HFFc6 (cell line): Measurements from ENCODE around the gene GNS. TPM values are rescaled to one million over a fixed set of nuclear protein-coding genes. Genes with fewer than 3 reads are reported as not detected.

Experiments
- DNase-seq: peaks from one replicate; pipeline ENCODE4 v3.0.0-alpha.2; 2018
- H3K27ac Mint-ChIP-seq: 2 replicates; pipeline ENCODE4 v1.8.0; 2020; ENCODE audit warnings: mild to moderate bottlenecking, mixed read lengths
- H3K27me3 Mint-ChIP-seq: 2 replicates; pipeline ENCODE4 v1.8.0; 2021; ENCODE audit warnings: mild to moderate bottlenecking, moderate library complexity, mixed read lengths; ENCODE audit not compliant: insufficient read depth
- H3K36me3 Mint-ChIP-seq: 2 replicates; pipeline ENCODE4 v1.8.0; 2021; ENCODE audit warnings: low read depth, mixed read lengths
- H3K4me1 Mint-ChIP-seq: 2 replicates; pipeline ENCODE4 v1.8.0; 2020; ENCODE audit warnings: low read depth, mixed read lengths
- H3K4me3 Mint-ChIP-seq: 2 replicates; pipeline ENCODE4 v1.8.0; 2020; ENCODE audit warnings: mild to moderate bottlenecking, moderate library complexity, mixed read lengths
- H3K9me3 Mint-ChIP-seq: 2 replicates; pipeline ENCODE4 v1.8.0; 2020; ENCODE audit warnings: mild to moderate bottlenecking, mixed read lengths
- CTCF ChIP-seq: fragments of 200-600 bp; sonication (generic); IDR thresholded peaks from 2 replicates; pipeline ENCODE4 v1.5.0; 2021; ENCODE audit warnings: antibody characterized with exemption, mild to moderate bottlenecking
- total RNA-seq, 6 experiments: library from RNA; stranded (reverse); fragmentation: NEBNext Ultra II Directional; extraction: Animal tissue kit (Norgen Biotek cat#: 25700); gene quantifications; 2 replicates in 1 of 6; 3 replicates in 5 of 6; pipeline ENCODE4 v1.2.3, GENCODE V29; 2021

Gene GNS
- total RNA-seq, 6 experiments from 2014 or later, result 86.4 to 104 (median 91.2) TPM

- Mint-ChIP-seq H3K4me3 (no peak overlapping the region), H3K27me3 (peaks cover 41% of the 10 kb centered on the region), H3K9me3 (no peaks in the 10 kb centered on the region), H3K4me1 (peaks cover 4% of the 10 kb centered on the region), H3K36me3 (no peaks in the 10 kb centered on the region), H3K27ac (no peak overlapping the region)
- TF ChIP-seq CTCF, result no peak; the same call in 1 of the 2 replicates
- no peak for DNase-seq
Measured at GRCh38 chr12:64801381-64801780, 42.2 kb upstream of the GNS start.

GRCh38 chr12:64800640-64801039 is 41.4 kb upstream of the GNS start:
- no peaks in the 10 kb centered on the region for H3K4me1 Mint-ChIP-seq
- no peak for DNase-seq
- H3K9me3 Mint-ChIP-seq, result no peaks in the 10 kb centered on the region
- no peak overlapping the region for H3K4me3 Mint-ChIP-seq
- no peak for TF ChIP-seq CTCF
- H3K27ac Mint-ChIP-seq, result no peak overlapping the region
- H3K36me3 Mint-ChIP-seq, result no peaks in the 10 kb centered on the region
- H3K27me3 Mint-ChIP-seq, result peaks cover 41% of the 10 kb centered on the region

GRCh38 chr12:64798165-64798564 is 39.0 kb upstream of the GNS start:
- Mint-ChIP-seq H3K4me1 (no peaks in the 10 kb centered on the region), H3K9me3 (no peaks in the 10 kb centered on the region), H3K27ac (no peak overlapping the region), H3K4me3 (no peak overlapping the region), H3K36me3 (no peaks in the 10 kb centered on the region), H3K27me3 (peaks cover 36% of the 10 kb centered on the region)
- DNase-seq, result no peak
- TF ChIP-seq CTCF, result no peak

GRCh38 chr12:64797156-64797555 is 38.0 kb upstream of the GNS start:
- Mint-ChIP-seq H3K9me3 (no peaks in the 10 kb centered on the region), H3K27ac (no peak overlapping the region), H3K4me3 (no peak overlapping the region), H3K27me3 (peaks cover 33% of the 10 kb centered on the region), H3K4me1 (no peaks in the 10 kb centered on the region), H3K36me3 (no peaks in the 10 kb centered on the region)
- DNase-seq, result no peak
- no peak for TF ChIP-seq CTCF

- Mint-ChIP-seq H3K4me3 (no peak overlapping the region), H3K4me1 (no peaks in the 10 kb centered on the region), H3K9me3 (no peaks in the 10 kb centered on the region), H3K27ac (no peak overlapping the region), H3K36me3 (no peaks in the 10 kb centered on the region), H3K27me3 (peaks cover 33% of the 10 kb centered on the region)
- peak; percentile 90 for DNase-seq
- TF ChIP-seq CTCF, result peak; percentile 93
Measured at GRCh38 chr12:64796205-64796845, 37.1 kb upstream of the GNS start.

- H3K4me3 Mint-ChIP-seq, result no peak overlapping the region
- no peak overlapping the region for H3K27ac Mint-ChIP-seq
- no peak for DNase-seq
- peaks cover 17% of the 10 kb centered on the region for H3K27me3 Mint-ChIP-seq
- no peak for TF ChIP-seq CTCF
- H3K36me3 Mint-ChIP-seq, result no peaks in the 10 kb centered on the region
- no peaks in the 10 kb centered on the region for H3K4me1 Mint-ChIP-seq
- H3K9me3 Mint-ChIP-seq, result no peaks in the 10 kb centered on the region
Measured at GRCh38 chr12:64794305-64794704, 35.1 kb upstream of the GNS start.
